H1 (cell line): ENCODE results near the gene CAPNS1. TPM values are rescaled to one million over a fixed set of nuclear protein-coding genes. Genes with fewer than 3 reads are reported as not detected.

ENCODE experiments used
- CBX5 ChIP-seq: fragments of 300-800, 300-1000 bp; sonication (generic); IDR thresholded peaks from 2 replicates; pipeline ENCODE4 v1.7.1; 2016; ENCODE audit warnings: antibody characterized with exemption, low read length, low read depth
- JUND ChIP-seq: IDR thresholded peaks from 2 replicates; pipeline ENCODE4 v1.6.1; 2011; ENCODE audit warnings: mild to moderate bottlenecking, improper control_type of control experiment, low read length
- KDM1A ChIP-seq: fragments of 200-600, 300-600 bp; sonication (generic); IDR thresholded peaks from 2 replicates; pipeline ENCODE4 v1.7.1; 2016; ENCODE audit warnings: mild to moderate bottlenecking, low read length, borderline replicate concordance
- RBBP5 ChIP-seq: IDR thresholded peaks from 2 replicates; pipeline ENCODE4 v1.7.1; 2012; ENCODE audit warnings: low read depth, mild to moderate bottlenecking, inconsistent platforms, low read length, moderate library complexity, borderline replicate concordance
- RNF2 ChIP-seq: fragments of 200-900, 300-1000 bp; sonication (generic); IDR thresholded peaks from 2 replicates; pipeline ENCODE4 v1.7.1; 2016; ENCODE audit warnings: borderline replicate concordance, low read depth, mild to moderate bottlenecking, antibody characterized with exemption, low read length; ENCODE audit not compliant: poor library complexity, severe bottlenecking; ENCODE audit errors: missing control alignments
- TCF12 ChIP-seq: IDR thresholded peaks from 2 replicates; pipeline ENCODE4 v1.6.1; 2011; ENCODE audit warnings: low read depth, mild to moderate bottlenecking, low read length
- polyA plus RNA-seq, 7 experiments: library from polyadenylated mRNA; depleted of rRNA in 3 of 7; stranded (reverse) in 5 of 7; unstranded in 2 of 7; fragments of >200 nt in 5 of 7; fragments of 200-250 nt in 2 of 7; gene quantifications; 1 replicate in 5 of 7; 2 replicates in 1 of 7; 4 replicates in 1 of 7; pipeline versions ENCODE4 v1.2.1 to v1.2.3, GENCODE V29; 2011 to 2013; ENCODE audit warnings: missing spikeins in 2 of 7, mixed read lengths in 2 of 7
- total RNA-seq: library from RNA; stranded (reverse); fragmentation: NEBNext Ultra II Directional; extraction: Animal tissue kit (Norgen Biotek cat#: 25700); gene quantifications from 2 replicates; pipeline ENCODE4 v1.2.1, GENCODE V29; 2021
- TF ChIP-seq, protein P1 (sequence below): fragments of 300-600 bp; sonication (generic); IDR thresholded peaks from 2 replicates; pipeline ENCODE4 v1.7.1; 2012; ENCODE audit warnings: low read length, moderate library complexity, mild to moderate bottlenecking, inconsistent platforms; ENCODE audit not compliant: insufficient replicate concordance
- TF ChIP-seq, protein P2 (sequence below): IDR thresholded peaks from 2 replicates; pipeline ENCODE4 v1.6.1; 2011; ENCODE audit warnings: low read depth, mild to moderate bottlenecking, low read length; ENCODE audit not compliant: insufficient read depth
- TF ChIP-seq, protein P3 (sequence below): IDR thresholded peaks from 2 replicates; pipeline ENCODE4 v1.6.1; 2011; ENCODE audit warnings: low read length, improper control_type of control experiment

CAPNS1 gene
- total and polyA plus RNA-seq, 2 of the 8 experiments (the other 6 are each of a cell fraction or from before 2014, with no cell fraction given) = 382 to 438 TPM

- TF ChIP-seq, protein P1, sequence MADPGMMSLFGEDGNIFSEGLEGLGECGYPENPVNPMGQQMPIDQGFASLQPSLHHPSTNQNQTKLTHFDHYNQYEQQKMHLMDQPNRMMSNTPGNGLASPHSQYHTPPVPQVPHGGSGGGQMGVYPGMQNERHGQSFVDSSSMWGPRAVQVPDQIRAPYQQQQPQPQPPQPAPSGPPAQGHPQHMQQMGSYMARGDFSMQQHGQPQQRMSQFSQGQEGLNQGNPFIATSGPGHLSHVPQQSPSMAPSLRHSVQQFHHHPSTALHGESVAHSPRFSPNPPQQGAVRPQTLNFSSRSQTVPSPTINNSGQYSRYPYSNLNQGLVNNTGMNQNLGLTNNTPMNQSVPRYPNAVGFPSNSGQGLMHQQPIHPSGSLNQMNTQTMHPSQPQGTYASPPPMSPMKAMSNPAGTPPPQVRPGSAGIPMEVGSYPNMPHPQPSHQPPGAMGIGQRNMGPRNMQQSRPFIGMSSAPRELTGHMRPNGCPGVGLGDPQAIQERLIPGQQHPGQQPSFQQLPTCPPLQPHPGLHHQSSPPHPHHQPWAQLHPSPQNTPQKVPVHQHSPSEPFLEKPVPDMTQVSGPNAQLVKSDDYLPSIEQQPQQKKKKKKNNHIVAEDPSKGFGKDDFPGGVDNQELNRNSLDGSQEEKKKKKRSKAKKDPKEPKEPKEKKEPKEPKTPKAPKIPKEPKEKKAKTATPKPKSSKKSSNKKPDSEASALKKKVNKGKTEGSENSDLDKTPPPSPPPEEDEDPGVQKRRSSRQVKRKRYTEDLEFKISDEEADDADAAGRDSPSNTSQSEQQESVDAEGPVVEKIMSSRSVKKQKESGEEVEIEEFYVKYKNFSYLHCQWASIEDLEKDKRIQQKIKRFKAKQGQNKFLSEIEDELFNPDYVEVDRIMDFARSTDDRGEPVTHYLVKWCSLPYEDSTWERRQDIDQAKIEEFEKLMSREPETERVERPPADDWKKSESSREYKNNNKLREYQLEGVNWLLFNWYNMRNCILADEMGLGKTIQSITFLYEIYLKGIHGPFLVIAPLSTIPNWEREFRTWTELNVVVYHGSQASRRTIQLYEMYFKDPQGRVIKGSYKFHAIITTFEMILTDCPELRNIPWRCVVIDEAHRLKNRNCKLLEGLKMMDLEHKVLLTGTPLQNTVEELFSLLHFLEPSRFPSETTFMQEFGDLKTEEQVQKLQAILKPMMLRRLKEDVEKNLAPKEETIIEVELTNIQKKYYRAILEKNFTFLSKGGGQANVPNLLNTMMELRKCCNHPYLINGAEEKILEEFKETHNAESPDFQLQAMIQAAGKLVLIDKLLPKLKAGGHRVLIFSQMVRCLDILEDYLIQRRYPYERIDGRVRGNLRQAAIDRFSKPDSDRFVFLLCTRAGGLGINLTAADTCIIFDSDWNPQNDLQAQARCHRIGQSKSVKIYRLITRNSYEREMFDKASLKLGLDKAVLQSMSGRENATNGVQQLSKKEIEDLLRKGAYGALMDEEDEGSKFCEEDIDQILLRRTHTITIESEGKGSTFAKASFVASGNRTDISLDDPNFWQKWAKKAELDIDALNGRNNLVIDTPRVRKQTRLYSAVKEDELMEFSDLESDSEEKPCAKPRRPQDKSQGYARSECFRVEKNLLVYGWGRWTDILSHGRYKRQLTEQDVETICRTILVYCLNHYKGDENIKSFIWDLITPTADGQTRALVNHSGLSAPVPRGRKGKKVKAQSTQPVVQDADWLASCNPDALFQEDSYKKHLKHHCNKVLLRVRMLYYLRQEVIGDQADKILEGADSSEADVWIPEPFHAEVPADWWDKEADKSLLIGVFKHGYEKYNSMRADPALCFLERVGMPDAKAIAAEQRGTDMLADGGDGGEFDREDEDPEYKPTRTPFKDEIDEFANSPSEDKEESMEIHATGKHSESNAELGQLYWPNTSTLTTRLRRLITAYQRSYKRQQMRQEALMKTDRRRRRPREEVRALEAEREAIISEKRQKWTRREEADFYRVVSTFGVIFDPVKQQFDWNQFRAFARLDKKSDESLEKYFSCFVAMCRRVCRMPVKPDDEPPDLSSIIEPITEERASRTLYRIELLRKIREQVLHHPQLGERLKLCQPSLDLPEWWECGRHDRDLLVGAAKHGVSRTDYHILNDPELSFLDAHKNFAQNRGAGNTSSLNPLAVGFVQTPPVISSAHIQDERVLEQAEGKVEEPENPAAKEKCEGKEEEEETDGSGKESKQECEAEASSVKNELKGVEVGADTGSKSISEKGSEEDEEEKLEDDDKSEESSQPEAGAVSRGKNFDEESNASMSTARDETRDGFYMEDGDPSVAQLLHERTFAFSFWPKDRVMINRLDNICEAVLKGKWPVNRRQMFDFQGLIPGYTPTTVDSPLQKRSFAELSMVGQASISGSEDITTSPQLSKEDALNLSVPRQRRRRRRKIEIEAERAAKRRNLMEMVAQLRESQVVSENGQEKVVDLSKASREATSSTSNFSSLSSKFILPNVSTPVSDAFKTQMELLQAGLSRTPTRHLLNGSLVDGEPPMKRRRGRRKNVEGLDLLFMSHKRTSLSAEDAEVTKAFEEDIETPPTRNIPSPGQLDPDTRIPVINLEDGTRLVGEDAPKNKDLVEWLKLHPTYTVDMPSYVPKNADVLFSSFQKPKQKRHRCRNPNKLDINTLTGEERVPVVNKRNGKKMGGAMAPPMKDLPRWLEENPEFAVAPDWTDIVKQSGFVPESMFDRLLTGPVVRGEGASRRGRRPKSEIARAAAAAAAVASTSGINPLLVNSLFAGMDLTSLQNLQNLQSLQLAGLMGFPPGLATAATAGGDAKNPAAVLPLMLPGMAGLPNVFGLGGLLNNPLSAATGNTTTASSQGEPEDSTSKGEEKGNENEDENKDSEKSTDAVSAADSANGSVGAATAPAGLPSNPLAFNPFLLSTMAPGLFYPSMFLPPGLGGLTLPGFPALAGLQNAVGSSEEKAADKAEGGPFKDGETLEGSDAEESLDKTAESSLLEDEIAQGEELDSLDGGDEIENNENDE = no peak
- TF ChIP-seq CBX5 (no peak), RNF2 (no peak), JUND (no peak), TCF12 (no peak), RBBP5 (no peak), KDM1A (no peak)
- TF ChIP-seq, protein P2, sequence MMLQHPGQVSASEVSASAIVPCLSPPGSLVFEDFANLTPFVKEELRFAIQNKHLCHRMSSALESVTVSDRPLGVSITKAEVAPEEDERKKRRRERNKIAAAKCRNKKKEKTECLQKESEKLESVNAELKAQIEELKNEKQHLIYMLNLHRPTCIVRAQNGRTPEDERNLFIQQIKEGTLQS = no peak
- TF ChIP-seq, protein P3, sequence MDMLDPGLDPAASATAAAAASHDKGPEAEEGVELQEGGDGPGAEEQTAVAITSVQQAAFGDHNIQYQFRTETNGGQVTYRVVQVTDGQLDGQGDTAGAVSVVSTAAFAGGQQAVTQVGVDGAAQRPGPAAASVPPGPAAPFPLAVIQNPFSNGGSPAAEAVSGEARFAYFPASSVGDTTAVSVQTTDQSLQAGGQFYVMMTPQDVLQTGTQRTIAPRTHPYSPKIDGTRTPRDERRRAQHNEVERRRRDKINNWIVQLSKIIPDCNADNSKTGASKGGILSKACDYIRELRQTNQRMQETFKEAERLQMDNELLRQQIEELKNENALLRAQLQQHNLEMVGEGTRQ = no peak
Measured at GRCh38 chr19:36125557-36125956, 14.3 kb upstream of the CAPNS1 start (continued).
